ENCODE results near the gene GABBR2.

The GABBR2 gene

DNA sequence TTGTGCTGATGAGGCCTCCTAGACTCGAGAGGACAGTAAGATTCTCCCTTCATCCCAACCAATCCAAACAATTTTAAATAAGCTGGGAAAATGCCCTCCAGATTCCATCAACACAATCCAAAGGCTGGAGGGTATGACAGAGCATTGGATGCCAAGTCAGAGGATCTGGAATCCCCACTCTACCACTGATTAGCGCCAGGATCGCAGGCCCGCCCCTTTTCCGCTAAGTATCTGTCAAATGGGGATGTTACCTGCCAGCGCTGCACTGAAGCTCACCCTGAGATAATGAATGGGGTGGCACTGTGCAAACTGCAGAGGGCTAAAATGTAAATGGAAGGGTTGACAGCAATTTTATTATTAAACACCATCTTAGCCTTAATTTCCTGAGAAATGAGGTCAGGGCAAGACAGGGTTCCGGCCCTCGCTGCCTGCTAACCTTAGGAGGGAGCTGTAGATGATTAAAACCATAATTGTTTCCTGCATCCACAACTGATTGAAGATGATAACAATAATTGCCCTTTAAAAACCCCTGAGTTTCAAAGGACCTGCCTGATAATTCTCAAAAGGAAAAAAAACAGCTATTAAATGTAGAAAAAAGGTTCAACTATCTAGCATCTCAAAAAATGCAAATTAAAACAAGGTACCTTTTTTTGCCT is 31.6 kb upstream of the GABBR2 start:
- Histone ChIP-seq H3K4me3 (ENCODE audit: low read depth, low read length) (no peak overlapping the region), H3K9ac (ENCODE audit: low read depth, low read length) (no peak overlapping the region), H3K27me3 (ENCODE audit: control insufficient read depth, insufficient read depth, low read length) (no peaks in the 10 kb centered on the region), H3K4me1 (ENCODE audit: control insufficient read depth, insufficient read depth, low read length) (no peaks in the 10 kb centered on the region), H3K9me3 (ENCODE audit: control insufficient read depth, insufficient read depth, low read length) (no peaks in the 10 kb centered on the region), H3K27ac (ENCODE audit: low read depth, low read length) (no peak overlapping the region), H3K36me3 (ENCODE audit: control insufficient read depth, insufficient read depth, low read length) (peaks cover 42% of the 10 kb centered on the region)

DNA sequence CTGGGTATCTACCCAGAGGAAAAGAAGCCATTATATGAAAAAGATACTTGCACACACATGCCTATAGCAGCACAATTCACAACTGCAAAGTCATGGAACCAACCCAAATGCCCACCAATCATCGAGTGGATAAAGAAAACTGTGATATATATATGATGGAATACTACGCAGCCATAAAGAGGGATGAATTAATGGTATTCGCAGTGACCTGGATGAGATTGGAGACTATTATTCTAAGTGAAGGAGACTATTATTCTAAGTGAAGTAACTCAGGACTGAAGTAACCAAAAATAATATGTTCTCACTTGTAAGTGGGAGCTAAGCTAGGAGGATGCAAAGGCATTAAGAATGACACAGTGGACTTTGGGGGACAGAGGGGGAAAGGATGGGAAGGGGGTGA is 30.0 kb upstream of the GABBR2 start:
- no peak overlapping the region for H3K27ac ChIP-seq (ENCODE audit: low read depth, low read length)
- no peak overlapping the region for H3K4me3 ChIP-seq (ENCODE audit: low read depth, low read length)
- H3K36me3 ChIP-seq (ENCODE audit: control insufficient read depth, insufficient read depth, low read length): peaks cover 36% of the 10 kb centered on the region
- no peaks in the 10 kb centered on the region for H3K27me3 ChIP-seq (ENCODE audit: control insufficient read depth, insufficient read depth, low read length)
- H3K9ac ChIP-seq (ENCODE audit: low read depth, low read length): no peak overlapping the region
- H3K9me3 ChIP-seq (ENCODE audit: control insufficient read depth, insufficient read depth, low read length): no peaks in the 10 kb centered on the region
- H3K4me1 ChIP-seq (ENCODE audit: control insufficient read depth, insufficient read depth, low read length): no peaks in the 10 kb centered on the region

DNA sequence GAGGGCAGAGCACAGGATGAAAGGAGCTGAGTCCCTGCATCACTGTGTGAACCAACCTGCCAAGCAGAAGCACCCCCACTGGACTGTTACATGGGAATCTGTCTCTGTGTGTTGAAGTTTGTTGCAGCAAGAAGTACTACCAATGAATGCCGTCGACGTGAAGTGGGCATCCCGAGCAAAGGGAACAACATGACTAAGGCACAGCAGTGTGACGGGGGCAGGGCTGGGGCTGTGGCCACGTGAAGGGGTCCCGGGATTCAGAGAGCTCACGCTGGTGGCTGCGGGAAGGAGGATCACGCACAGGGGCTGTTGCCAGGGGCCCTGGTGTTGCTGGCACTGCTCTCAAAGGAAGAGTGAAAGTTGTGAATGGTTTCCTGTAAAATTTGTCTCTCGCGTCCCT is 27.5 kb upstream of the GABBR2 start:
- Histone ChIP-seq H3K9me3 (ENCODE audit: control insufficient read depth, insufficient read depth, low read length) (no peaks in the 10 kb centered on the region), H3K36me3 (ENCODE audit: control insufficient read depth, insufficient read depth, low read length) (peaks cover 31% of the 10 kb centered on the region), H3K27ac (ENCODE audit: low read depth, low read length) (no peak overlapping the region), H3K27me3 (ENCODE audit: control insufficient read depth, insufficient read depth, low read length) (no peaks in the 10 kb centered on the region), H3K4me1 (ENCODE audit: control insufficient read depth, insufficient read depth, low read length) (no peaks in the 10 kb centered on the region), H3K9ac (ENCODE audit: low read depth, low read length) (no peak overlapping the region), H3K4me3 (ENCODE audit: low read depth, low read length) (no peak overlapping the region)

DNA sequence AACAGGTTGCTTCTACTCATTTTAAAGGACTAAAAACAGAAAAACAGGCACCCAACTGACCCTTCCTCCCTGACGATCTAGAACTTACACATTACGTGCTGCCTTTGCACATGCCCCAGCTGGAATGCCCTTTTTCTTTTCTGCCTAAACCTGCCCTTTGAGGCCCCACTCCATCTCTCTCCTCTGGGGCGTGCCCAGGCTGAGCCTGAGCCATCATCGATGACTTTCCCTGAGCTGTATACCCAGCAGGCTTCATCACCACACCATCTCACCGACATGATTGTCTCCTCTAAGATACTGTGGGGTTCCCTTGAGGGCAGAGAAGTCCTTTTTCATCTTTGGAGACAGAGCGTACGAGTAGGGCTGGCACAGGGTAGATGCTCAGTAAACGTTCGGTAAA is 24.1 kb upstream of the GABBR2 start:
- H3K4me1 ChIP-seq (ENCODE audit: control insufficient read depth, insufficient read depth, low read length): no peaks in the 10 kb centered on the region
- no peak overlapping the region for H3K9ac ChIP-seq (ENCODE audit: low read depth, low read length)
- H3K27me3 ChIP-seq (ENCODE audit: control insufficient read depth, insufficient read depth, low read length): no peaks in the 10 kb centered on the region
- no peaks in the 10 kb centered on the region for H3K9me3 ChIP-seq (ENCODE audit: control insufficient read depth, insufficient read depth, low read length)
- H3K36me3 ChIP-seq (ENCODE audit: control insufficient read depth, insufficient read depth, low read length): peaks cover 28% of the 10 kb centered on the region
- no peak overlapping the region for H3K4me3 ChIP-seq (ENCODE audit: low read depth, low read length)
- H3K27ac ChIP-seq (ENCODE audit: low read depth, low read length): no peak overlapping the region

DNA sequence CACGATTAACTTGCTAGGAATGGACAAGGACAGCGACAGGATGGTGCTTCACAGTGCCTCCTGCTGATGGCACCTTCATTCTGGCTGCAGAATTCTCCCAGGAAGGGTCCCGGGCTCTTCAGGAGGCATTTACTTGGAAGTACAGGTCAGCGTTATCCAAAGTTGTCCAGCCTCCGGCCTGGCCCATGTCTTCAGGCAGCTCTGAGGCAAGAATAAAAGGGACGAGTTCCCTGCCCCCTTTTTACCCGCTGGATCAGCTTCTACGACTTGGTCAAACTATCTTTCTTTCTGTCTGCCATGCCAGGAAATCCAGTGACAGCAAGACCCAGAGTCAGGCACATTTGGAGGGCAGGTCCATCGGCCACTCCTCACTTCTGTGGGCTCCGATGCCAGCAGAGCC is 23.4 kb upstream of the GABBR2 start:
- no peaks in the 10 kb centered on the region for H3K9me3 ChIP-seq (ENCODE audit: control insufficient read depth, insufficient read depth, low read length)
- no peaks in the 10 kb centered on the region for H3K4me1 ChIP-seq (ENCODE audit: control insufficient read depth, insufficient read depth, low read length)
- H3K27me3 ChIP-seq (ENCODE audit: control insufficient read depth, insufficient read depth, low read length): no peaks in the 10 kb centered on the region
- no peak overlapping the region for H3K9ac ChIP-seq (ENCODE audit: low read depth, low read length)
- H3K4me3 ChIP-seq (ENCODE audit: low read depth, low read length): no peak overlapping the region
- peaks cover 28% of the 10 kb centered on the region for H3K36me3 ChIP-seq (ENCODE audit: control insufficient read depth, insufficient read depth, low read length)
- H3K27ac ChIP-seq (ENCODE audit: low read depth, low read length): no peak overlapping the region

DNA sequence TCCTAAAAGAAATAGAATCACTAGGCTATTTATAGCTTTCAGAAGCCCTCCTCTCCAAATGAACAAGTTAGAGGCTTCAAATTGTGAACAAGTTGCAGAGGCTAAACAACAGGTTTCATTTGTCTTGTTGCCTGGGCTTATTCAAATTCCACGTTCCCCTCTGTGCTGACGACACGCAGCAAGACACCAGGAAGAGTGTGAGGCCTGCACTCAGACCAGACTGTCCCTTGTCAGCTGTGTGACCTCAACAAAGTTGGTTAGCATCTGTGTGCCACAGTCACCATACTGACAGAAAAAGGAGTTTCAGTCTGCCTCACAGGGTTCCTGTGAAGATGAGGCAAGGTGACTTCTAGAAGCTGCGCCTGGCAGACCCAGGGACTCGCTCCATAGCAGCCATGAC is 22.1 kb upstream of the GABBR2 start:
- no peaks in the 10 kb centered on the region for H3K27me3 ChIP-seq (ENCODE audit: control insufficient read depth, insufficient read depth, low read length)
- H3K27ac ChIP-seq (ENCODE audit: low read depth, low read length): no peak overlapping the region
- peaks cover 20% of the 10 kb centered on the region for H3K36me3 ChIP-seq (ENCODE audit: control insufficient read depth, insufficient read depth, low read length)
- no peak overlapping the region for H3K4me3 ChIP-seq (ENCODE audit: low read depth, low read length)
- H3K9ac ChIP-seq (ENCODE audit: low read depth, low read length): no peak overlapping the region
- no peaks in the 10 kb centered on the region for H3K9me3 ChIP-seq (ENCODE audit: control insufficient read depth, insufficient read depth, low read length)
- no peaks in the 10 kb centered on the region for H3K4me1 ChIP-seq (ENCODE audit: control insufficient read depth, insufficient read depth, low read length)

DNA sequence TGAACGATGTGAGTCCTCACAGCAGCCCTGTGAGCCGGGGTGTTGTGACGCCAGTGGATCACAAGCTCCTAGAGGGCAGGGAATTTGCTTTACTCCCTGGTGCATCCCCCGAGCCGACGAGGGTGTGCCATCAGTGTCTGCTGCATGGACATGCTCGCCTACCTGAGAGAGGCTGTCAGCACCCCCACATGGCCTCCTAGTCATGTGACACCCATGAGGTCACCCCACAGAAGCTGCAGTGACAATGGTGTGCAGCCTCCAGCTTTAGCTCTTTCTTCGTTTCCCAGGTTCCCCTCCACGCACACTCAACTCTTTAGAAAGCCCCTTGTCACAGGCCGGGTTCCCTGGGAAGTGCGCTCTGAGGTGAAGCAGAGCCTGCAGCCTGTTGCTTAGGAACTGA is 19.8 kb upstream of the GABBR2 start:
- Histone ChIP-seq H3K36me3 (ENCODE audit: control insufficient read depth, insufficient read depth, low read length) (peaks cover 4% of the 10 kb centered on the region; the same call in 1 of the 2 replicates), H3K9me3 (ENCODE audit: control insufficient read depth, insufficient read depth, low read length) (no peaks in the 10 kb centered on the region), H3K27ac (ENCODE audit: low read depth, low read length) (no peak overlapping the region), H3K9ac (ENCODE audit: low read depth, low read length) (no peak overlapping the region), H3K4me1 (ENCODE audit: control insufficient read depth, insufficient read depth, low read length) (no peaks in the 10 kb centered on the region), H3K4me3 (ENCODE audit: low read depth, low read length) (no peak overlapping the region), H3K27me3 (ENCODE audit: control insufficient read depth, insufficient read depth, low read length) (no peaks in the 10 kb centered on the region)

DNA sequence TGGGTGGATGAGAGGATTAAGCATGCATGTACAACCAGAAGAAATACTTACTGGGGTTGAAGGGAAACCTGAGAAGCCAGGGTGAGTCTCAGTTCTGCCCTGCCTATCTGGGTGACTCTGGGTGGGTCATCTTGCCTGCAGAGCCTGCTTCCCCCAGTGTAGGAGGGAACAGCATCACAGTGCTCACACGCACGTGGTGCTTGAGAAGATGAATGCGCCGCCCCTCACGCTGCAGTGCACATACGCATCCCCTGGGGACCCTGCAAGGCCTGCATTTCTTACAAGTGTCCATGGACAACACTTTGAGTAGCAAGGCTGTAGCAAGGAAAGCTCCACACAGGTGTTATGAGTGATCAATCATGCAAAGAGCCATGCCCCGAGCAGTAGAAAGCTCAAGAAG is 18.7 kb upstream of the GABBR2 start:
- Histone ChIP-seq H3K27ac (ENCODE audit: low read depth, low read length) (no peak overlapping the region), H3K4me1 (ENCODE audit: control insufficient read depth, insufficient read depth, low read length) (no peaks in the 10 kb centered on the region), H3K9me3 (ENCODE audit: control insufficient read depth, insufficient read depth, low read length) (no peaks in the 10 kb centered on the region), H3K27me3 (ENCODE audit: control insufficient read depth, insufficient read depth, low read length) (no peaks in the 10 kb centered on the region), H3K36me3 (ENCODE audit: control insufficient read depth, insufficient read depth, low read length) (no peaks in the 10 kb centered on the region), H3K4me3 (ENCODE audit: low read depth, low read length) (no peak overlapping the region), H3K9ac (ENCODE audit: low read depth, low read length) (no peak overlapping the region)

DNA sequence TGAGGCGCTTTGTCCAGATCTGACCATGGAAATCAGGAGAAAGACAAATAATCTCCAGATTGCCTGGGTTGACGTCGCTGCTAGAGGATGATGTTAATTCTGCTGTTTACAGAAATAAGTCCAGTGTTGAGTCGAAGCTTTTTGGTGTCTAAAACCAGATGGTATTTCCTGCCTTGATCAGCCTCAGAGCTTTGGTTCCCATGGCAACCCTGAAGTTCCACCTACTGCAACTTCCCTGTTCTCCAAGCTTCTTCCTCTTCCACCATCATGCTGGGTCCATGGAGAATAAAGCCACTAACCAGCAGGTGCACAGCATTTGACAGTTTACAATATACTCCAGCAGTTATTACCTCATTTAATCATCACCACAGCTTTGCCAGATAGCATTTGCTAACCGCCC is 18.0 kb upstream of the GABBR2 start:
- no peak overlapping the region for H3K27ac ChIP-seq (ENCODE audit: low read depth, low read length)
- H3K4me3 ChIP-seq (ENCODE audit: low read depth, low read length): no peak overlapping the region
- no peaks in the 10 kb centered on the region for H3K4me1 ChIP-seq (ENCODE audit: control insufficient read depth, insufficient read depth, low read length)
- H3K36me3 ChIP-seq (ENCODE audit: control insufficient read depth, insufficient read depth, low read length): no peaks in the 10 kb centered on the region
- H3K9me3 ChIP-seq (ENCODE audit: control insufficient read depth, insufficient read depth, low read length): no peaks in the 10 kb centered on the region
- no peak overlapping the region for H3K9ac ChIP-seq (ENCODE audit: low read depth, low read length)
- H3K27me3 ChIP-seq (ENCODE audit: control insufficient read depth, insufficient read depth, low read length): no peaks in the 10 kb centered on the region

DNA sequence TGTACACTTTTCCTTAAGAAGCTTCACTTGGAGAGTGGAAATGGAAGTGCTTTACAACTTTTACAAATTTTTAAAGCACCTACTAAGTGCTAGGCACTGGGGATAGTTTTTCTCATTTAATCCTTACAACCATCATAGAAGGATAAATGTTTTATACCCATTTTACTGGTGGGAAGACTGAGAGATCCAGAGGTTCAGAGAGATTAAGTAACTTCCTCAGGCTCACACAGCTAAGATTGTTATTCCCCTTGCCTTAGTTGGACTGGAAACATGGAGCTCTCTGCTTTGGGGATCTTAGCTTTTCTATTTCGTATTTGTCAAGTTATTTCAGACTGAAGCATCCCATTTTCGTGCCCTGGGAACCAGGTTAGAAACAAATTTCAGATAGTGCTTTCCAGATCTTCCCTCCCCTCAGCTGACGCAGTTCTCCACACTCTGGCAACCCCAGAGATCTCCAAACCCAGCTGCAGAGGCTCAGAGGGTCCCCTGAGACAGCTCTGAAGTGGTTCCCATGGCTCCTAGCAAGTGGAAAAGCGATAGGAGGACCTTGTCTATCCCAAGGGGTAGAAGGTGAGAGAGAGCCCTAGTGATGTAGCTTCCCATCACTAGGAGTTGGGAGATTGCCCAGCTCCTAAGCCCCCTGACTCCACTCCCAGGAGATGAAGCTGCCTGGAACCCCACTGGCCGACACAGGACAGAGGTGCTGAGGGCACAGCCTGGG is 16.2 kb upstream of the GABBR2 start:
- Histone ChIP-seq H3K4me1 (ENCODE audit: control insufficient read depth, insufficient read depth, low read length) (no peaks in the 10 kb centered on the region), H3K27ac (ENCODE audit: low read depth, low read length) (no peak overlapping the region), H3K9me3 (ENCODE audit: control insufficient read depth, insufficient read depth, low read length) (no peaks in the 10 kb centered on the region), H3K36me3 (ENCODE audit: control insufficient read depth, insufficient read depth, low read length) (no peaks in the 10 kb centered on the region), H3K9ac (ENCODE audit: low read depth, low read length) (no peak overlapping the region), H3K27me3 (ENCODE audit: control insufficient read depth, insufficient read depth, low read length) (no peaks in the 10 kb centered on the region), H3K4me3 (ENCODE audit: low read depth, low read length) (no peak overlapping the region)

DNA sequence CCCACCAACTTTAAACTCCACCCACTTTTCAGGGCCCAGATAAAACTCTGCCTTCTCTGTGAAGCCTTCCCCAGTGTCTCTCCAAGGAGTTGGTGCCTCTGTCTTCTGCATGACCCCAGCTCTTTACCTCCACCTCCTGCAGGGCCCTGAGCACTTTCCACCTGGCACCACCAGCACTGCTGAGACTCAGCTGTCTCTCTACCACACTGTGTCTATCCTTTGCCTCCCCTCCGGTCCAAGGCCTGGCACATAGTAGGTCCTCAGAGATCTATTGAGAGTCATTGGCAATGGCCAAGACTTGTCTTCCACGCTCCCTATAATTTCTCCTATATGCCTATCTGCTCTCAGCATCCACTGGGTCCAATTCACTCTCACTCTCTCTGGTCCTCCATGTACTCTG is 12.9 kb upstream of the GABBR2 start:
- Histone ChIP-seq H3K4me3 (ENCODE audit: low read depth, low read length) (no peak overlapping the region), H3K36me3 (ENCODE audit: control insufficient read depth, insufficient read depth, low read length) (no peaks in the 10 kb centered on the region), H3K4me1 (ENCODE audit: control insufficient read depth, insufficient read depth, low read length) (no peaks in the 10 kb centered on the region), H3K9ac (ENCODE audit: low read depth, low read length) (no peak overlapping the region), H3K27me3 (ENCODE audit: control insufficient read depth, insufficient read depth, low read length) (no peaks in the 10 kb centered on the region), H3K27ac (ENCODE audit: low read depth, low read length) (no peak overlapping the region), H3K9me3 (ENCODE audit: control insufficient read depth, insufficient read depth, low read length) (no peaks in the 10 kb centered on the region)

Data from HUES48 (cell line).